ENCODE measurements around the gene BPIFB3. TPM values are rescaled to one million over a fixed set of nuclear protein-coding genes. Genes with fewer than 3 reads are reported as not detected.
A peak's percentile ranks its signal among the peaks of the same experiment; 100 is the strongest.

Gene BPIFB3
- total and polyA plus RNA-seq, 2 of the 13 experiments (the other 11 are each of a cell fraction or from before 2014, with no cell fraction given), result 0.09 TPM; not detected in 1

DNA sequence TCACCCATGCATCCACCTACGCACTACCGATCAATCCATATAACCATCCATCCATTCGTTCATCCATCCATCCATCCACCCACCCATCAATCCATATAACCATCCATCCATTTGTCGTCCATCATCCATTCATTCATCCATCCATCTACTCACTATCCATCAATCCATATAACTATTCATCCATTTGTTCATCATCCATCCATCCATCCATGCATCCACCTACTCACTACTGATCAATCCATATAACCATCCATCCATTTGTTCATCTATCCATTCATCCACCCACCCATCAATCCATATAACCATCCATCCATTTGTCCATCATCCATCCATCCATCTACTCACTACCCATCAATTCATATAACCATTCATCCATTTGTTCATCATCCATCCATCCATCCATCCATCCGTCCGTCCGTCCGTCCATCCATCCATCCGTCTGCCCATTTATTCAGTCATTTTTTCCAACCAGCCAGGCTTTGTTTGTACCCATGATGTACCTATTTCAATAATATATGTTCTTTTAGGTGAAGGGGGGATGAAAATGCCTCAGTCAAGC lies 28.3 kb upstream of the BPIFB3 start (continued):
- TF ChIP-seq RNF219 (CRISPR knock-in tag; IDR thresholded peaks at IDR 0.05) (no peak), ZMYM3 (CRISPR knock-in tag; IDR thresholded peaks at IDR 0.05) (no peak), RAD51 (IDR thresholded peaks at IDR 0.05; ENCODE audit: borderline replicate concordance) (no peak; the same call in 1 of the 2 replicates), ZNF441 (CRISPR knock-in tag; IDR thresholded peaks at IDR 0.05; ENCODE audit: borderline replicate concordance) (no peak), TBX2 (CRISPR knock-in tag; IDR thresholded peaks at IDR 0.05; ENCODE audit: borderline replicate concordance) (no peak; the same call in 1 of the 2 replicates), RBM22 (optimal IDR thresholded peaks at IDR 0.05; ENCODE audit: low read length) (peak; percentile 64), FOXK2 (IDR thresholded peaks at IDR 0.05) (no peak), CCDC6 (CRISPR knock-in tag; IDR thresholded peaks at IDR 0.05) (no peak), ZNF780A (CRISPR knock-in tag; IDR thresholded peaks at IDR 0.05) (peak; percentile 87; the same call in 1 of the 2 replicates), ZNF713 (CRISPR knock-in tag; IDR thresholded peaks at IDR 0.05) (no peak), RARG (CRISPR knock-in tag; IDR thresholded peaks at IDR 0.05; ENCODE audit: low read depth) (no peak), CHD2 (IDR thresholded peaks at IDR 0.05; ENCODE audit: low read depth, low read length) (no peak), ZBTB37 (CRISPR knock-in tag; IDR thresholded peaks at IDR 0.05) (no peak), HMGA1 (CRISPR knock-in tag; conservative IDR thresholded peaks at IDR 0.05) (no peak), ZNF253 (CRISPR knock-in tag; IDR thresholded peaks at IDR 0.05; ENCODE audit: borderline replicate concordance) (no peak; the same call in 1 of the 2 replicates), KAT8 (CRISPR knock-in tag; IDR thresholded peaks at IDR 0.05) (no peak), NCOR1 (IDR thresholded peaks at IDR 0.05; ENCODE audit: borderline replicate concordance, low read length) (no peak), PCBP2 (optimal IDR thresholded peaks at IDR 0.05; ENCODE audit: low read depth, low read length, poor library complexity, severe bottlenecking) (no peak), MEF2D (CRISPR knock-in tag; IDR thresholded peaks at IDR 0.05) (peak; percentile 10; the same call in 1 of the 2 replicates), ZNF709 (CRISPR knock-in tag; IDR thresholded peaks at IDR 0.05) (no peak), ZNF546 (CRISPR knock-in tag; conservative IDR thresholded peaks at IDR 0.05) (no peak), POLR2AphosphoS2 (IDR thresholded peaks at IDR 0.05; ENCODE audit: low read depth, low read length) (0 out of 2 replicates have a peak, but pooled peaks have one; percentile 53), ZKSCAN8 (CRISPR knock-in tag; IDR thresholded peaks at IDR 0.05; ENCODE audit: borderline replicate concordance) (no peak), ARID4A (CRISPR knock-in tag; IDR thresholded peaks at IDR 0.05; ENCODE audit: borderline replicate concordance) (no peak), AKAP8 (CRISPR knock-in tag; IDR thresholded peaks at IDR 0.05) (peak; percentile 53; the same call in 1 of the 2 replicates)
